GM21360 (cell line): ENCODE measurements around the gene PNPO.

ENCODE experiments used
- ATAC-seq: cut with Tn5 transposase; IDR thresholded peaks from one replicate; pipeline ENCODE4 v1.9.1; 2021; ENCODE audit warnings: mild to moderate bottlenecking, moderate library complexity; ENCODE audit not compliant: unreplicated experiment

The PNPO gene

GRCh38 chr17:47941246-47942095 lies at the start of gene PNPO:
TSS of gene PNPO (plus strand) at chr17:47941571. CDS start at chr17:47941676, 105 bp downstream.
- ATAC-seq = peak; percentile 84

GRCh38 chr17:47894498-47895346 lies 46.6 kb upstream of the PNPO start:
- ATAC-seq = no peak

DNA sequence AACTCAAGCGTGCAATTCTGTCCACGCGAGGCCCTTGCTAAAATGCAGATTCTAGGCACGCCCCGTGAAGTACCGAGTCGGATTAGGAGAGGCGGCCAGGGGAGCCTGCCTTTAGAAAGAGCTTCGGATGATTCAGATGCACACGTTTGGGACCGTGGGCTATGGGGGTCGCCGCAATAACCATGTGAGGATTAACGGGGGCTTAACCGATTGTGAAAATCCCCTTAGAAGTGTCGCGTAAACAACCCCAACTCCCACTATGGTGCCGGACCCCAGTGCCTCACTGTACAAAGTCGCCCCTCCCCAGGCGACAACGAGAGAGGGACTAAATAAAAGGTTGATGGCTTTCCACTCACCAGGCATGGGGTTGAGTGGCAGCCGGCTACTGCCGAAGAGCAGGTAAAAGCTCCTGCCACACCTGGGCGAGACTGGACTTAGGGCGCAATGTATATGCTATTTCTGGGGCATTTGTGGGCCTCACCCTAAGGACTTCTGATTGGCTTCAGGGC lies 46.0 kb upstream of the PNPO start:
- no peak for ATAC-seq

DNA sequence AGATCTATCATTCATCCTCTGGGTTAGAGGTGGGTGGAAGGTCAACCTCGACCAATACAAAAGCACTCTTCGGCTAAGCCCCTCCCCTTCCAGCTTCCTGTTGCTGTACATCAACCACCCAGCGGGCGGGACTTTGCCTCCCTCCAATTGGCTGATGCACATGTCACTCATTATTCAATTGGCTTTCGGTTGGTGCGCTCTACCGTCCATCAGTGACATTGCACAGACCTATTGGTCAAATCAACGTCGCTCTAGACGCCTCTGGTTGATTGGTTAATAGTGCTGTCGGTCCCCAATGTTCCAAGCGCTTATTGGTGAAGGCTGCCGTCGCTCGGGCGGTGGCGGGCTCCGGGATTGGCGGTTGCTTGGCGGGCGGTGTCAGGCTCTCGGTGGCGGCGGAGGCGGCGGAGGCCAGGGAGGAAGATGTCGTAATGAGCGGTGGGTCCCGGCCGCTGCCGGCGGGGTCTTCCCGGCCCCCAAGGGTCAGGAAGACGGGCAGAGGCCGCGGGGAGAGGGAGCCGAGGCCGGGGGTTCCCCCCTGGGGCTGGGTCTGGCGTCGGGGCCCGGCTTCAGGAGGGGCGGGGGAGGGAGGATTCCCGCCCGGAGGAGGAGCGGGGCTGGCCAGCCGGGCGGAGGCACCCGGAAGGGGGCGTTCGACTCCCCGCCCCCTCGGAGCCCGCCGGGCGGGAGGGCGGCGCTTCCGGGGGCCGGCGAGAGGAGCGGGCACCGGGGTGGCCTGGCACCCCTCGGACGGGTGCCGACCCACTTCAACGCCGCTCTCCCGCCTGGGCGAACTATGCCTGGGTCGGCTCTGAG lies 45.3 kb upstream of the PNPO start, which contains the start of gene SP2:
Gene SP2 (plus strand): TSS at position 381 of the 816 bp plus-strand sequence. CDS start 51 bp downstream, at position 432.
- ATAC-seq = peak; percentile 85

DNA sequence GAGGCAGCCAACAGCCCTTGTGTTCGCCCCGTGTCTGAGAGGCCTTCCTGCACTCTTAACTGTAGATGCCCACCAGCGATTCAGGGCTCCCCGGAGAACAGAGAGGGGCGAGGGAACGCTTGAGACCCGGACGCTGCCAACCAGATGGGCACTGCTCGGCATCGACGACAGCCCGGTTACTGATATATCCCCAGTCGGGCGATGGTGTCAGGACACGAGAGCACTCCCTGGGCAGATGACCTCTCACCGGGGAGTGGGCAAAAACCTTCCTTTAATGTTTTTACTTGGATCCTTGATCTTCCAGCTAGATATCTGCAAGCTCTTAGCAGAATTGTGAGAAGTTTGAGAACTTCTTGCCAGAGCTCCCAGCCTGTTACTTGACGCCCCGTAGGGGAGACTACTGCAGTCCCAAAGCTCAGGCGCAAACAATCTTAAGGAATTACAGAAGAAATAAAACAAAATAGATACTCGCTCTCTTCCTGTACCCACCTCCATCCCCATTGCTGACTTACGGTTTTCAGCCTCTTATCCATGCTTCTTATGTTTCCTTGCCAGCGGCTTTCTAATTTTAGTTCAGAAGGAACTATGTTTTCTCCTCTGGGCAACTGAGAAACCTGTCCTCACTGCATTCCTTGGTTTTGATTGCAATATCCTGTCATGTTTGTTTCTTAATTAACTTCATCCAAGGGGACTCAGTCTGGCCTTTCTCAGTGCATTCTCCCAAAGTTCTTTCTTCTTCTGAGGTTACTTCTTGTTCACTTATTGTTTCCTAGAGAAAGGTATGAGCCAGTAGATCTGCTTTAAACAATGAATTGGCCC lies 44.5 kb upstream of the PNPO start:
- no peak for ATAC-seq

DNA sequence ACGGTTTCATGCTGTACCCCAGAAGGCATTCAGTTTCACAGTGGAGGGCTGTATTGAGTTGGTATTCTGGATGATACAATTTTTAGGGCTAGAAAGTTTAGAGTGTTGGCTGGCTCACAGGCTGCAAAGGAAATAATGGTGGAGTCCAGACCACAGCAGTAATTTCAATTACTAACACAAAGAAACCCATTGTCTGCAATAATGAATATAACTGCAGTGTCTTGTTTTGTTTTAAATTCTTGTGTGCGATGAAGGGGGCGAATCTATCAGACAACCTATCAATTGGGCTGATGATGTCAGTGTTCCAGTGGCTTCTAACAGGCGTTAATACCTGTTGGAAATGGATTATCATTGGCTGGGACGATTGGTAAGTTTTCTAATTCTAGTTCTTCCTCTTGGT lies 43.8 kb upstream of the PNPO start:
- ATAC-seq = no peak

GRCh38 chr17:47898241-47898640 lies 43.1 kb upstream of the PNPO start:
- no peak for ATAC-seq

- no peak for ATAC-seq
Observed at GRCh38 chr17:47899643-47900042, 41.7 kb upstream of the PNPO start.

DNA sequence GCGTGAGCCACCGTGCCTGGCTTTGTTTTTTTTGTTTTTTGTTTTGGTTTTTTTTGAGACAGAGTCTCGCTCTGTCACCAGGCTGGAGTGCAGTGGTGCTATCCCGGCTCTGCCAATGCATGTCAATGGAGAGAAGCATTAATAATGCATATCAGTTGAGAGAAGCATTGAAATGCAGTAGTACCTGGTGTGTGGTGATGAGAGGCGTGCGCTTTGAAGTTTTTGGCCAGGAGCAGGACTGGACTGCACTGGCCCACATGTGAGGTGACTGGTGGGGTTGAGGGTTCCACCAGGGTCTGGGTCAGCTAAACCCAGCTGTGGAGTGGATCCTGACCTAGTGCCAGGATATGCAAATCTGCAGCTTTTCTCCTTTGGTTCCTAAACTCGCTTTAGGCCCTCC lies 39.9 kb upstream of the PNPO start:
- ATAC-seq = no peak

GRCh38 chr17:47902039-47902744 lies 39.2 kb upstream of the PNPO start:
- no peak for ATAC-seq

- ATAC-seq = no peak
Observed at GRCh38 chr17:47905221-47905733, 36.1 kb upstream of the PNPO start.

DNA sequence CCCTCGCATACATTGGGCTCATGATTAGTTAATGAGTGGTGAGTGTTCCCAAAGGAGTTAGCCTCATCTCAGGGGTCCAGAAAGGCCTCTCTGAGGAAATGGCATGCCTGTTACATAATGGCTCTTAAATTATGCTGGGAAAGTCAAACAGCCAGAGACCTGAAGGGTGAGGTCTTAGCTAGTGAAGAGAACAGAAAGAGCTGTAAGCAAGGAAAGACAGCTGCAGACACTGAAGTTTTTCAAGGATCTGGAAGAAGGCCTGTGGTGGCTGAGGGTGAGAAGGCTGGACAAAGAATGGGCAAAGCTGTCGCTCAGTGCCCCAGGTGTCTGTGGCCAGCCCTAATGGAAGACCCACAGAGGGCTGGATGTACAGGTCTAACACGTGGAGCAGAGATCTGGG lies 34.9 kb upstream of the PNPO start:
- no peak for ATAC-seq

- no peak for ATAC-seq
Observed at GRCh38 chr17:47907932-47908562, 33.3 kb upstream of the PNPO start.

GRCh38 chr17:47913050-47913449 lies 28.3 kb upstream of the PNPO start:
- no peak for ATAC-seq

GRCh38 chr17:47914306-47914948 lies 26.9 kb upstream of the PNPO start:
- ATAC-seq = no peak

DNA sequence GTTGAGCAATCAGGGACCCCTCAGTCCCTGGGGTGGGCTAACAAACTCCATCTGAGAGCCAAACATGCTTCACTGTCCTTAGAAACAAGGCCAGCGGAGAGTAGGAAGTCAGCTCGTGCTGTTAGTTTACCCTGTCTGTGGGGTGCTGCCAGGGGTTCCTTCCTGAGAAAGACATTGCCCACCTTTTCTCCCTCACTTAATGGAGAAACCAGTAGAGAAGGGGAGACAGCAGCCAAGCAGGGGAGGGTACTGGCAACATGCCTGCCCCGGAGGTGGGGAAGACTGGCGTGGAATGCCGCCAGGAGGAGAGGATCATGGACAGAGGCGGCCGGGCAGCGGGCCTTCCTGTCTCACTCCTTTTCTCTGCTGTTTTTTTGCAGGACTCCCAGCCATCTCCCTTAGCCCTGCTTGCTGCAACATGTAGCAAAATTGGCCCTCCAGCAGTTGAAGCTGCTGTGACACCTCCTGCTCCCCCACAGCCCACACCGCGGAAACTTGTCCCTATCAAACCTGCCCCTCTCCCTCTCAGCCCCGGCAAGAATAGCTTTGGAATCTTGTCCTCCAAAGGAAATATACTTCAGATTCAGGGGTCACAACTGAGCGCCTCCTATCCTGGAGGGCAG lies 25.5 kb upstream of the PNPO start:
- no peak for ATAC-seq

DNA sequence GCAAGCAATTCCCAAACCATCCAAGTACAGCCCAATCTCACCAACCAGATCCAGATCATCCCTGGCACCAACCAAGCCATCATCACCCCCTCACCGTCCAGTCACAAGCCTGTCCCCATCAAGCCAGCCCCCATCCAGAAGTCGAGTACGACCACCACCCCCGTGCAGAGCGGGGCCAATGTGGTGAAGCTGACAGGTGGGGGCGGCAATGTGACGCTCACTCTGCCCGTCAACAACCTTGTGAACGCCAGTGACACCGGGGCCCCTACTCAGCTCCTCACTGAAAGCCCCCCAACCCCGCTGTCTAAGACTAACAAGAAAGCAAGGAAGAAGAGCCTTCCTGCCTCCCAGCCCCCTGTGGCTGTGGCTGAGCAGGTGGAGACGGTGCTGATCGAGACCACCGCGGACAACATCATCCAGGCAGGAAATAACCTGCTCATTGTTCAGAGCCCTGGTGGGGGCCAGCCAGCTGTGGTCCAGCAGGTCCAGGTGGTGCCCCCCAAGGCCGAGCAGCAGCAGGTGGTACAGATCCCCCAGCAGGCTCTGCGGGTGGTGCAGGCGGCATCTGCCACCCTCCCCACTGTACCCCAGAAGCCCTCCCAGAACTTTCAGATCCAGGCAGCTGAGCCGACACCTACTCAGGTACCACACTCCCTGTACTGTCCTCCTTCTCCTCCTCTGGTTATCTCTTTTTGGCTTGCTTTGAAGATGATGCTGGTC lies 24.7 kb upstream of the PNPO start:
- no peak for ATAC-seq
